ENCODE results near the gene CD300LD.

Gene CD300LD

DNA sequence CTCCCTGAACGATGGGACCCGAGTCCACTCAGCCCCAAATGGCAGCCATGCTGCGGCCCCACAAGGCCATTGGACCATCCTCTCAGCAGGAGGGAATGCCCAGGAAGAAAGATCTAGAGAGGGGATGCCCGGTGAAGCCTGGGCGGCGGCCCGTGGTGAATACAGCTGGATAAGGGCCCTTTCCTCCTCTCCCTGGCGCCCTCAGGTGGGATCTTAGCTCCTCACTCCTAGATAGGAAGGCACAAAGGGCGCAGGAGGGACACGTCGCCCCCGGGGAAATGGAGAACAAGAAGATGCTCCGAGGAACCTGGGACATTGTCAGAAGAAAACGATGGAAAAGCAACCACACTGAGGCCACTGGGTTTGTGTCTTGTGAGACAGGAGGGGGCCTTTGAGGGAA lies 48.7 kb downstream of the CD300LD start:
- no peak for DNase-seq

DNA sequence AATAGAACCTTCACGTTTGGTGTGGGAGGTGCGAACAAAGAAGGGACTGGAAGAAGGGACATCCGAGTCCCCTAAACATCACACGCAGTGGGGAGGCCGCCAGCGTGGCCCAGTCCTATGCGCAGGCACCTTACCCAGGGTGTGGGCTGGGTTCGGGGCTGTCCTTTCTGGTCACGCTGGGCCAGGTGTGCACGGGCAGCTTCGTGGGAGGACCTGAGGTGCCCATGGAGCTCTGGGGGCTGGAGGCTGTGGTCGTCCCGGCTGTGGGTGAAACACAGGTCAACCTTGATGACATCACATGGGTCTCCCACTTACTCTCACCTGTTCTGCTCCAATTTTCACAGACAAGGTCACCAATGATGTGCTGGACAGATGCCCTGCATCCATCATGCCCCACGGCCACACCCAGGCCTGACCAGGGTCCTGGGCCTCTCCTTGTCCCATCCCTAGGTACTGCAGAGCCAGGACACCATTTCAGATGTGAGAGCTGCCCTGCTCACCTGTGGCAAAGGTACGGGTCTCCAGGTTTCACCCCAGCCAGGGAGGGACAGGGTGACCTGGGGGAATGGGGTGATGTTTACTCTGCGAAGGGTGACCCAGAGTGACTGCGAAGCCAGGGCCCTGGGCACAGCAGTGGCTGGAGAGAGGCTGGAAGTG lies 49.2 kb downstream of the CD300LD start:
- no peak for DNase-seq

DNA sequence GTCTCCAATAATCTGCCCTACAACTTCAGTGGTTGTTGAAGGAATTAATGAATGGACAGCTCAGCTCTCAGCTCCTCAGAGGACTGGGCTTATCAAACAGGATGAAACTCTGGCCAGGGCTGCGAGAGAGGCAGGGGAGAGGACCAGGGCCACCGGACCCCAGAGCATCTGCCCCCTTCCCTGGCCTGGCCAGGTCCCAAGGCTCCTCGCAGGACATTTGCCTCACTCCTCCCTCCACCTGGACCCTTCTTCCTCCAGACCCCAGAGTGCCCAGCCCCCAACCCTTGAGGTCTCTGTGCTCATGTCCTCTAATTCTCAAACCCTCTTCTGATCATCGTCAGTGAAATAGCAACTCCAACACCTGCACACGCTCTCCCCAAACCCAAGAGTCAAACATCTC lies 49.9 kb downstream of the CD300LD start:
- no peak for DNase-seq

DNA sequence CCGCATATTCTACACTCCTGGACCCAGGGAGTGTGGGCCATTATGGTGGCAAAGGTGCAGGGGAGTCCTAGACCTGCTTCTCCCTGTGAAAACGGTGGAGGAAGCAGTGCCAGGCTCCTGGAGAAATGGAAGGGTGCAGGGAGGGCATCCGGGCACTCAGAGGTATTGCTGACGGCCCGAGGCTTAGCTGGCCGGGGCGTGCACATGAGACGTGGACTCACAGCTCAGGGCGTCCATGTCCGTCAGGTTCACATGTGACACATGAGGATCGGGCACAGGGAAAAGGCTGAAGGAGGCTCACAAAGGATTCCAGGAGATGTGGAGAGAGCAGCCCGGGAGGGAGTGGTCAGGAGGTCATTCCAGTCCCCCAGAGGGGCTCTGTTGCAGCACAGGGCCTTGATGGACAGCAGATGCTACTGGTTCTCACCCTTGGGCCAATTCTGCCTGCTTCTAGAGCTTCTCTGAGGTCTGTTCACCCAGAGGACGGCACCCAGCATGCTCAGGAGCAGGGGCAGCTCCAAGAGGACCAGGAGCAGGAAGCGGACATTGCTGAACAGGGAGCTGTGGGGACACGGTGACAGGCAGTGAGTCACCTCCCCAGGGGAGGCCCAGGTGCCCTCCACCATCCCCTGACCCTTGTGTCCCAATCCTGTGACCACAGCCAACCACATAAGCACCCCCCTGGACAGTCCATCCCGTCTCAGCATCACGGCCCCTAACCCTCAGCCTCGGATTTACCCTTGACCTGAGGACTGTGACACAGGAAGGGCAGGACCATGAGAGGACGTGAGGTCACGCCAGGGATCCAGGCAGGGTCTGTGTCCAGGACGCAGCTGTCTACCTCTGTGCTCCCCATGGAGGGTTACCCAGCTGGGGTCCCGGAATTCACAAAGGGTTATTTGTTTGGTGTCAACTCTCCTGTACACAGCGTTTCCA lies 50.6 kb downstream of the CD300LD start:
- no peak for DNase-seq

DNA sequence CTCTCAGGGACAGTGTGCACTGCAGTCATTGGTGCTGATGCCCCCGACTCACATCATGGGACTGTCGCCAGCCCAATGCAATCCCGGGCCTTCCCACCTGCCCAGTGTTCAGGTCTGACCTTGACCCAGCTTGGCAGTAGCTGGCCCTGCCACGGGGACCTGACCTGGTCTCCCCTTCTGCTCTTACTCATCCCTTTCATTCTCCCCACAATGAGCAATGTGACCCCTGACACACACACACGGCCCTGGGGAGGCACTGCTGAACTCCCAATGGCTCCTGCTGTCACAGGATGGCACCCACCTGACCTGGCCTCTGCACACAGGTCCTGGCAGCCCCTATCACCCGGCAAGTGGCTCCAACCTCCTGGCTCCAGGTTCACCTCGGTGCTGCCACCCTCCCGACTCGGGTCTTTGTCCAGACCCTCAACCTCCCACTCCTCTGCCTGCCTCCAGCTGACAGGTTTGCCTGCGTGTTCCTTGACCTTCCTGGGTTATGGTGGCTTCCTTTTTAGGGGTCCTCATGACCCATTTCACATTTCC lies 52.7 kb downstream of the CD300LD start:
- no peak for DNase-seq

DNA sequence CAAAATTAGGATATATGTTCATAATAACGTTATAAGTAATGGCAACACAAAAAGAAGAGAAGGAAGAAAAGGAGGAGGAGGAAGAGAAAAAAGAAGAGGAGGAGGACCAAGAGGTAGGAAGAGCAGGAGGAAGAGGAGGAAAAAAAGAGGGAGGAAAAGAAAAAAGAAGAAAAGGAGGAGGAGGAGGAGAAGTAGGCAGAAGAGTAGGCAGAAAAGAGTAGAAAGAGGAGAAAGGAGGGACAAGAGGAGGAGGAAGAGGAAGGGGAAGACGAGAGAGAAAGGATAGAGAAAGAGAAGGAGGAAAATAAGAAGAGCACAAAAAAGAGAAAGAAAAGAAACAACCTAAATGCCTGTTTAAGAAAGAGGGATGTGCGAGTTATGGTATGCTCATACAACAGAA lies 55.2 kb downstream of the CD300LD start:
- no peak for DNase-seq

DNA sequence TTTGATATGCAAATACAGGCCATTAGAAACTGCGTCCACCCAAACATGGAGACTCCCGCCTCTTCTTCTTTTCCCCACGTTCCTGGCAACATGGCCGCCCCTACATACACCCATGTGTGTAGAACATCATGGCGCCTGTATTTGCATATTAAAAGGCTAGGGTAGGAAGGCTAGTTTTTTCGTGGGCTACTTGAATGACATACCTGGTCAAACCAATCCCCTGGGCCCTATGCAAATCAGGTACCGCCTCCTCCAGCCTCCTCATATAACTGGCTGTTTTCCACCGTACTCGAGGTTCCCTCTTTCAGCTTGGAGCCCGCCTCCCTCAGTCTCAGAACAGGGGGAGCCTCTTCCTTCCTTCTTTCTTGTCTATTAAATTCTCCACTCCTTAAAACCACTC lies 60.0 kb downstream of the CD300LD start:
- DNase-seq, result no peak

DNA sequence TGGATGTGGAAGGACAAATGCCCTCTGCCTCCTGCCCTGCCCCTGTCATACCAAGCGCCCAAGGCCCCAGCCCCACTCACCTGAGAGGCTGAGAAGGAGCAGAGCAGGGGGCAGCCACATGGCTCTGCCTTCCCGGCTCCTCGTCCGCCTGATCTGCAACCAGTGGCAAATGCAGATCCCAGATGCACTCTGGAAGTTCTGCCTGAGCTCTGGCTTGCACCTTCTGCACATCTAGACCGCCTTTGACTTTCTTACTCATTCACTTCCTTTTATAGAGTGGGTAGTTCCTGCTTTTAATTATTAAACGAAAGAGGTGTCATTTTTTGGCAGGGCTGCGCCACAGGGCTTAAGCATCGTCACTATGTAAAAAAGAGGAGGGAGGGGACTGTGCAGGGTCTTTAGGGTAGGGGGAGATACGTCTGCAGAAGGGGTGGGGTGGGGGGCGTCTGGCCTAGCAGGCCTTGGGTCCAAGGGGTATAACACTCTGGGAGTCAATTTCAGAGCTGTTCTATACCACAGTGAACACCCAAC lies 60.8 kb downstream of the CD300LD start, which contains the start of gene CD300LB:
TSS of gene CD300LB (minus strand) at position 245 of the 531 bp plus-strand sequence. CDS start at position 120, 125 bp downstream.
- DNase-seq, result no peak

DNA sequence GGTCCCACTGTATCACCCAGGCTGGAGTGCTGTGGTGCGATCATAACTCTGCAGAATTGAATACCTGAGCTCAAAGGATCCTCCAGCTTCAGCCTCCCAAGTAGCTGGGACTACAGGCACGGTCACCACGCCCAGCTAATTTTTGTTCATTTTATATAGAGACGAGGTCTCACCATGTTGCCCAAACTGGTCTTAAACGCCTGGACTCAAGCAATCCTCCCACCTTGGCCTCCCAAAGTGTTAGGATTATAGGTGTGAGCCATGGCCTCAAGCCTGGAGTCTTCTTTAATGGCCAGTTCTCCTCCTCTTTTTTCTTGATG lies 61.3 kb downstream of the CD300LD start:
- DNase-seq, result no peak
